Mucosa of rectum (tissue), 2 donors: ENCODE measurements around the gene RHOC.

Experiments
- H3K27ac ChIP-seq, 2 donors: one replicate each; pipeline ENCODE4 v1.7.0; 2013; ENCODE audit warnings: inconsistent platforms in 2 of 2, low read depth in 2 of 2, low read length in 2 of 2
- H3K27me3 ChIP-seq, 2 donors: one replicate each; pipeline ENCODE4 v1.7.0; 2013; ENCODE audit warnings: low read length in 2 of 2; ENCODE audit not compliant: control insufficient read depth in 2 of 2, insufficient read depth in 2 of 2
- H3K36me3 ChIP-seq, 2 donors: one replicate each; pipeline ENCODE4 v1.7.0; 2013; ENCODE audit warnings: low read length in 2 of 2; ENCODE audit not compliant: control insufficient read depth in 2 of 2, insufficient read depth in 2 of 2
- H3K4me1 ChIP-seq, 2 donors: one replicate each; pipeline ENCODE4 v1.7.0; 2013; ENCODE audit warnings: low read length in 2 of 2, mild to moderate bottlenecking in 1 of 2; ENCODE audit not compliant: control insufficient read depth in 2 of 2, insufficient read depth in 2 of 2
- H3K4me3 ChIP-seq, 2 donors: one replicate each; pipeline ENCODE4 v1.7.0; 2013; ENCODE audit warnings: low read length in 2 of 2
- H3K9ac ChIP-seq, 2 donors: one replicate each; pipeline ENCODE4 v1.7.0; 2013; ENCODE audit warnings: low read length in 2 of 2, low read depth in 1 of 2, mild to moderate bottlenecking in 1 of 2
- H3K9me3 ChIP-seq, 2 donors: one replicate each; pipeline ENCODE4 v1.7.0; 2013; ENCODE audit warnings: low read length in 2 of 2; ENCODE audit not compliant: control insufficient read depth in 2 of 2
- donor health status: healthy.
- donor health status: Normal muscosa, but diverticular disease.

The RHOC gene

DNA sequence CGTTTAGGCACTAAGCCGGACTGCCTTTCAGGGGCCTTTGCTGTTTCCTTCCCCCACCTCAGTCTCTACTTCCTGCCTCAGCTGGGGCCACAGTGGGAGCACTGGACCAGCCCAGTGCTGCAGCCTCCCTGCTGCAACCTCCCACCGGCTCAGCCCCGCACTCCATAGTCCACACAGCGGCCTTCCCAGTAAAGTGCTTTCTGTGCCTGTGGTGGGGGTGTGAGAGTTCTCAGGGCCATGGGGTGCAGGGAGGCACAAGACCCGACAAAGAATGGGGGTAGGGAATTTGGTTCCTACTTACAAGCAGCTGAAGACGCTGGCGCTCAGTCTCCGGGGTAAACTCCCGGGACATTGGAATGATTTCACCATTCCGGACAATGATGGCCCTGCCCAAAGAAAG lies 4.7 kb upstream of the RHOC start:
- H3K9ac ChIP-seq: no peak overlapping the region
- no peaks in the 10 kb centered on the region for H3K9me3 ChIP-seq
- peaks cover 20 to 26% of the 10 kb centered on the region in 2 donors for H3K4me1 ChIP-seq
- H3K4me3 ChIP-seq: no peak overlapping the region
- H3K27ac ChIP-seq: no peak overlapping the region
- no peaks in the 10 kb centered on the region for H3K36me3 ChIP-seq
- peaks cover 0 to 2% of the 10 kb centered on the region in 2 donors for H3K27me3 ChIP-seq

DNA sequence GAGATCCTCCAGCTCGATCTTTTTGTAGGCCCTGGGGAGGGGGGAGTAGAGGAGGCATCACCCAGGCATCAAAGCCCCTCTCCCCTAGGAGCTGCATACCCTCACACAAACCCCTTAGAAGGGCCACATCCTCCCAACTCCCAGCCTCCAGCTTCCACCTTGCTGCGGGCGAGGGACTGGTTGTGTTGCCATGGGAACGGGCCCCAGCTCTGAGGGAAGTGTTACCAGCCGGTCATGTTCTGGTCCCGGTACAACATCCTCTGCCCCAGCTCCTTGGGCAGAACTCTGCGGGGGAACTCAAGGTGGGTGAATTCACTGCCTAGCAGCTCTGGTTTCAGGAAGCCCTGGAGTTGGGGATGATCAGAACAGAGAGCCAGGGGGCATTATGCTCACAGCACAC lies 4.1 kb upstream of the RHOC start:
- Histone ChIP-seq H3K27ac (no peak overlapping the region), H3K27me3 (peaks cover 0 to 2% of the 10 kb centered on the region in 2 donors), H3K9me3 (no peaks in the 10 kb centered on the region), H3K9ac (no peak overlapping the region), H3K4me3 (no peak overlapping the region), H3K4me1 (peaks cover 19 to 26% of the 10 kb centered on the region in 2 donors), H3K36me3 (no peaks in the 10 kb centered on the region)

DNA sequence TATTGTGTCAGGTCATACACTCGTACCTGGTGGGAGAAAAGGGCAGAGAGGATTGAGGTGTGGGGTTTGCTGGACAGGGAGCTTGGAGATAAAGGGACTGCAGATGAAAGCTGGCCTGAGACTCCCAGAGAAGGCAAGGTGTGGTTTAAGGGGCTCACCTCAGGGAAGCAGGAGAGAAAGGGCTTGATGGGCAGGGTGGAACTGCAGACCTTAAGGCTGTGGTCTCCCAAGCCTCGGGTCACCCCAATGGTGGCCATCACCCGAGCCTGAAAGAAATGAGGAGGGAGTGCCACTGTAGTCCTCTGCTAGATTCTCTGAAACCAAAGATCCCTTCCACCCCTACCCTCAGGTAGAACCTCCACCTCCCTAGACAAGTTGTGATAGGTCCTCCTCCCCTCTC lies 3.7 kb upstream of the RHOC start:
- Histone ChIP-seq H3K4me3 (no peak overlapping the region), H3K9ac (no peak overlapping the region), H3K9me3 (no peaks in the 10 kb centered on the region), H3K36me3 (no peaks in the 10 kb centered on the region), H3K27ac (no peak overlapping the region), H3K4me1 (peaks cover 19 to 26% of the 10 kb centered on the region in 2 donors), H3K27me3 (peaks cover 0 to 2% of the 10 kb centered on the region in 2 donors)

DNA sequence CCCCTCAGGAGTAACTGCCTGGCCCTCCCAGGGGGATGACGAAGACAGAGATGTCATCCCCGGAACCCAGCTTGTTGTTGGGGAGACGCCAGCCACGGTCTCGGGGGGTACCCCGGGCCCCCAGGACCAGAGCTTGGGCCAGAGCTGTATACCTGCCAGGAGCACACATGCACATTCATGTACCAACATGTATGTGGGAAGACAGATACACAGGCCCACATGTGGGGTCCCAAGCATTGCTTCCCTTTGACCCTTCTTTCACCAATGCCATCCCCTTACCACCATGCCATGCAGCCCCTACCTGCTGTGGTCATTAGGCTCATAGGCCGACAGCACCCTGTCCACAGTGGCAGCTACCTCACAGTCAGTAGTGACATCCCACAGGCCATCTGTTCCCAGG lies 3.2 kb upstream of the RHOC start:
- Histone ChIP-seq H3K27me3 (peaks cover 0 to 2% of the 10 kb centered on the region in 2 donors), H3K9me3 (no peaks in the 10 kb centered on the region), H3K27ac (no peak overlapping the region), H3K36me3 (no peaks in the 10 kb centered on the region), H3K4me1 (peaks cover 22 to 28% of the 10 kb centered on the region in 2 donors), H3K4me3 (no peak overlapping the region), H3K9ac (no peak overlapping the region)

DNA sequence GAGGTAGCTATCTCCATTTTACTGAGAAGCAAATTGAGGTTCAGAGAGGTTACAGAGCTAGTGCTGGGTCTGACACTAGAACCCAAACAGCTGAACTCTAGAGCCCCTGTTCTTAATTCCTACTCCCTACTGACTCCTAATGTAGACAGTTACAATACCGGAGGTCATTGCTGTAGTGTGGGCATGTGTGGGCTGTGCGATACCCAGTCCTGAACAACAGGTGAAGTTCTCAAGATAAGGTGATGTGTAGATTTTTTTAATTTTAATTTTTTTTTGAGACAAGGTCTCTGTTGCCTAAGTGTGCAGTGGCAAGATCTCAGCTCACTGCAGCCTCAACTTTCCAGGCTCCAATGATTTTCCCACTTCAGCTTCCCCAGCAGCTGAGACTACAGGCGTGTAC lies 1.6 kb upstream of the RHOC start:
- Histone ChIP-seq H3K27me3 (peaks cover 0 to 2% of the 10 kb centered on the region in 2 donors), H3K9me3 (no peaks in the 10 kb centered on the region), H3K36me3 (peaks cover 2 to 4% of the 10 kb centered on the region in 2 donors), H3K9ac (no peak overlapping the region), H3K4me3 (no peak overlapping the region), H3K27ac (no peak overlapping the region), H3K4me1 (peaks cover 26 to 33% of the 10 kb centered on the region in 2 donors)

DNA sequence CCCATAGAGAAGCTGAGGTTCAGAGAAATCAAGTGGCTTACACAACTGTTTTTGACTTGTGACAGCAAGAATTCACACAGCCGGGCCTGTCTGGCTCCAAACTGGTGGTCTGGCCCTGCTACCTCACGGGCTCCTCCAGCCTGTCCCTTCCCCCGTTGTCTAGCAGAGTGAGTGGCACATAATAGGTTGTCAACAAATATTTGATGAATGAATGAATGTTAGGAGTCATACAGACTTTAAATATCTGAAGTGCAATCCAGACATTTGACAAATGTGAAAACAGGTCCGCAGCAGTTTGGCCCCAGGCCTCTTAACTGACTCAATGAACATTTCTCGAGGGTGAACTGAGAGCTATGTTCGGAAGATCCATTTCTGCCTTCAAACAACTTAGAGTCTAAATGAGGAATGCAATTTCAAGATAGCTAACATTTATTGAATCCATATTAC lies 1.1 kb upstream of the RHOC start:
- Histone ChIP-seq H3K27ac (no peak overlapping the region), H3K36me3 (peaks cover 6 to 8% of the 10 kb centered on the region in 2 donors), H3K4me1 (peaks cover 26 to 37% of the 10 kb centered on the region in 2 donors), H3K4me3 (no peak overlapping the region), H3K27me3 (peaks cover 0 to 2% of the 10 kb centered on the region in 2 donors), H3K9me3 (no peaks in the 10 kb centered on the region), H3K9ac (no peak overlapping the region)

DNA sequence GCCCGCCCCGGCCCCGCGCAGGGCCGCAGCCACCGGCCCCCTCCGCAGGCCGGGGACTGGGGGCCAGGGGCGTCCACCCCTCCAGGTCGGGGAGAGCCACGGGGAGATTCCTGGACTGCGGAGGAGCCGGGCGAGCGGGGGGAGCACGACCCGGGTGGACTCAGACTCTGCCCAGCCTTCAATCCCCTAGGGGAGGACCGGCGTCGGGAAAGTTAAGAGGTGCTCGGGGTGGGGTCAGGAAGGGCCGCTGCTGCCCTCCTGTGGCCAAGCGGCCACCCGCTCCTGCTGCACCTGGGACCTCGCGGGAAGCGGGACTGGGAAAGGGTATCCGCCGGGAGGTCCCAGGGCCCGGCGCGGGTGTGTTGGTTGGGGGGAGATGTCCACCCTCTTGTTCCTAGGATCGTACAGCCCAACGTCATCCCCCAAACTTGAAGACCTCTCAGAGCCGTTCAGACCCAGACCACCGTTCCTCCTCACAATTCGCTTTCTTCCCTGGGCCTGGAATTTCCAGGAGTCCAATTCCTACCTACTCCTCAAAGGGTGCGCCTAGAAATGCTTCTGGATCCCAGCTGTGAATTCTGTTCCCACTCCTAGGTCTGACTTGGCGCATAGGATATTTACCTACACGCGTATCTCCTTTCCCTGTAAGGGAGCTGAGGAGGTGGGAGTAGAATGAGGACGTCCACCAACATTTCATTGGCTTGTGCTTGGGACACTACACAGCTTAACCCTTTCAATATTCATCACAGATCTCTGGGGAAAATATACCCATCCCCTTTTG lies 484 bp upstream of the RHOC start:
- Histone ChIP-seq H3K27ac (peak overlapping the region; percentile 86 to 96), H3K9ac (peak overlapping the region in 1 of 2 donors; percentile 98), H3K36me3 (peaks cover 13 to 14% of the 10 kb centered on the region in 2 donors), H3K27me3 (peaks cover 0 to 2% of the 10 kb centered on the region in 2 donors), H3K9me3 (no peaks in the 10 kb centered on the region), H3K4me3 (peak overlapping the region; percentile 61 to 81), H3K4me1 (peaks cover 32 to 39% of the 10 kb centered on the region in 2 donors)

DNA sequence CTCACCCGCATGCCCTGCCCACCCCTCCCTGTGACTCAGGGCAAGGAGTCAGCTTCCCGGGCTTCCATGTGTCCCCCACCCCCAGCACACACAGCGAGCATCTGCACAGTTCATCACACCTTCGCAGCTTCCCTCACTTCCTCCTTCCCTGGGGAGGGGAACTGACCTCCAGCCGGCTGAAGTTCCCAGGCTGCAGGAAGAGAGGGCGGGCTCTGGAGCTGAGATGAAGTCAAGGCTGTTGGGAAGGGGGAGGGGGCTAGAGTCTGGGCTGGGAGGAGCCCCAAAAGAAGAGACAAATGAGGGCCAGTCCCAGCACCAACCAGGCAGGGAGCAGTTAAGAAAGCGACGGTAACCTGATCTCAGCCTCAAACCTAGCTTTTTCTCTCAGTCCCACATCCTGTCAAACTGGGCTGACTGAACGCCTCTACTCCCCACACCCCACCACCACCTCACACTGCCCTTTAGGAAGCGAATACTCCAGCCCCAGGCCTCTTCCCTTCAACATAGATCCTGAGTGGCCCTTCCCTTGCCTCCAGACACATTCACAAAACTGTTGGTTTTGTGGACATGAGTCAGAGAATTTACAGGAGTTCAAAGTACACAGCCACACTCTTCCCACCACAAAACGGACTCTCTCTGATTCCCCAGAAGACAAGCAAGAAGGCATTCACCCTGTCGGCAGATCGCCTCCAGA lies 1.8 kb downstream of the RHOC start:
- peak overlapping the region; percentile 80 to 98 for H3K9ac ChIP-seq
- H3K4me3 ChIP-seq: peak overlapping the region; percentile 80 to 81
- no peaks in the 10 kb centered on the region for H3K27me3 ChIP-seq
- H3K9me3 ChIP-seq: no peaks in the 10 kb centered on the region
- H3K4me1 ChIP-seq: peaks cover 54 to 59% of the 10 kb centered on the region in 2 donors
- H3K27ac ChIP-seq: peak overlapping the region; percentile 86 to 96
- peaks cover 28% of the 10 kb centered on the region in 2 donors for H3K36me3 ChIP-seq

DNA sequence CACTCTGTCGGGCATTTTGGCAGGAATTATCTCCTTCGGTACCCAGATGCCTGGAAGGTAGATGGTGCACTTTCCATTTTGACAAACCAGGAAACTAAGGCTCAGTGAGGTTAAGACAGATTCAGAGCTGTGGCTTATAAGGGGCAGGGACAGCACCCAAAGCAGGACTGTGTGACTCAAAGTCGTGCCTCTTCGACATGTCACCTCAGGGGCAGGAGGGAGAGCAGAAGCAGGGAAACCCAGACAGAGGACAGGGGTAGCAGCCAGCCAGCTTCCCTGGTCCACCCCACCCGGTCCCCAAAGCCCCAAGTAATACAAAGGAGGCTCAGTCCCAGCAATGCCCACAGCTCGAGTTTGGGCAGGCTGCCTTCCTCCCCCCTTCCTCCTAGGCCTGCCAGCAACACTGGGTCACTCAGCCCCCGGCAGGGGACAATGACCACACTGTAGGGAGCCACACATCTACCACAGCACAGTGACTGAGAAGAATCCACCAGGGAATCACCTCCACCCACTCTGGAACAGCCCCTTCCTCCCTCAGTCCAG lies 2.5 kb downstream of the RHOC start:
- no peaks in the 10 kb centered on the region for H3K9me3 ChIP-seq
- H3K36me3 ChIP-seq: peaks cover 28 to 34% of the 10 kb centered on the region in 2 donors
- peak overlapping the region; percentile 80 to 81 for H3K4me3 ChIP-seq

DNA sequence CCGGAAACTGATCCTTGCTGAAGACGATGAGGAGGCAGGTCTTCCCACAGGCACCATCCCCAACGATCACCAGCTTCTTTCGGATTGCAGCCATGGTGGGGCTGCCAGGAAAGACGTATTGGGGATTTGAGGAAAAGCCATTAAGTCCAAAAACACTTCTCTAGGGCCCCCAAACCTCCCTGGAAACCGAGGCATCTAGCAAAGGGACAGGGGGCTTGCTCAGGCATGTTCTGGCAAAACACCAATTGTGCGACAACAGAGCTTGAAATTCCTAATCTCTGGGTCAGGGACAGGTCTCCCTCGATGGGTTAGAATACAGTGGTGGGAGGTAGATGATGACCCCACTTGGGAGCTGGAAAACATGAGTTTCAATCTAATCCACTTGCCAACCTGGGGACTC lies 3.2 kb downstream of the RHOC start:
- Histone ChIP-seq H3K27ac (peak overlapping the region; percentile 86 to 96), H3K9ac (peak overlapping the region in 1 of 2 donors; percentile 98), H3K4me3 (peak overlapping the region; percentile 80 to 81), H3K27me3 (no peaks in the 10 kb centered on the region), H3K9me3 (no peaks in the 10 kb centered on the region), H3K4me1 (peaks cover 66 to 72% of the 10 kb centered on the region in 2 donors), H3K36me3 (peaks cover 28 to 36% of the 10 kb centered on the region in 2 donors)

More for the DNA sequence above, 2.5 kb downstream of the RHOC start:
- Histone ChIP-seq H3K27me3 (no peaks in the 10 kb centered on the region), H3K4me1 (peaks cover 60 to 66% of the 10 kb centered on the region in 2 donors), H3K9ac (peak overlapping the region; percentile 69 to 98), H3K27ac (peak overlapping the region; percentile 86 to 96)
